ENCODE measurements around the gene RARG.

- TF ChIP-seq CTCF (IDR thresholded peaks at IDR 0.05) (no peak), ZFX (IDR thresholded peaks at IDR 0.05; ENCODE audit: borderline replicate concordance) (no peak)
Measured at GRCh38 chr12:53181935-53182334, 50.1 kb downstream of the RARG start.

Measured in 22Rv1 (cell line).